Thyroid gland (tissue), 4 donors: ENCODE measurements around the gene HSPD1.

ENCODE experiments used
- CTCF ChIP-seq, 6 experiments: fragments of 200-600 bp in 3 of 6; fragments of 450-650 bp in 3 of 6; sonication (generic) in 3 of 6; IDR thresholded peaks; one replicate each; pipeline ENCODE4 v1.5.1; 2016 to 2019; ENCODE audit warnings: antibody characterized with exemption in 6 of 6, mild to moderate bottlenecking in 2 of 6, inconsistent platforms in 1 of 6, moderate library complexity in 1 of 6
- POLR2A ChIP-seq, 2 donors: fragments of 450-650 bp; IDR thresholded peaks; one replicate each; pipeline ENCODE4 v1.6.1; 2017; ENCODE audit warnings: antibody characterized with exemption in 2 of 2, mild to moderate bottlenecking in 2 of 2, moderate library complexity in 1 of 2

- TF ChIP-seq POLR2A (IDR thresholded peaks at IDR 0.05) (no peak), CTCF (IDR thresholded peaks at IDR 0.05) (no peak)
Measured at GRCh38 chr2:197498235-197498936, 1.3 kb downstream of the HSPD1 start.
